Measurements from ENCODE around the gene LOXL1. TPM values are rescaled to one million over a fixed set of nuclear protein-coding genes. Genes with fewer than 3 reads are reported as not detected.

LOXL1 gene, protein sequence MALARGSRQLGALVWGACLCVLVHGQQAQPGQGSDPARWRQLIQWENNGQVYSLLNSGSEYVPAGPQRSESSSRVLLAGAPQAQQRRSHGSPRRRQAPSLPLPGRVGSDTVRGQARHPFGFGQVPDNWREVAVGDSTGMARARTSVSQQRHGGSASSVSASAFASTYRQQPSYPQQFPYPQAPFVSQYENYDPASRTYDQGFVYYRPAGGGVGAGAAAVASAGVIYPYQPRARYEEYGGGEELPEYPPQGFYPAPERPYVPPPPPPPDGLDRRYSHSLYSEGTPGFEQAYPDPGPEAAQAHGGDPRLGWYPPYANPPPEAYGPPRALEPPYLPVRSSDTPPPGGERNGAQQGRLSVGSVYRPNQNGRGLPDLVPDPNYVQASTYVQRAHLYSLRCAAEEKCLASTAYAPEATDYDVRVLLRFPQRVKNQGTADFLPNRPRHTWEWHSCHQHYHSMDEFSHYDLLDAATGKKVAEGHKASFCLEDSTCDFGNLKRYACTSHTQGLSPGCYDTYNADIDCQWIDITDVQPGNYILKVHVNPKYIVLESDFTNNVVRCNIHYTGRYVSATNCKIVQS
- 12.9 TPM for total RNA-seq
- long read RNA-seq, transcript LOXL1-201 (7 exons, 2,351 nt) = major isoform, 18 of 23 reads
- long read RNA-seq, partial matches to known transcripts = 5 of 23 reads
- long read RNA-seq, other reads (novel, unspliced or antisense) = 0 of 23 reads

DNA sequence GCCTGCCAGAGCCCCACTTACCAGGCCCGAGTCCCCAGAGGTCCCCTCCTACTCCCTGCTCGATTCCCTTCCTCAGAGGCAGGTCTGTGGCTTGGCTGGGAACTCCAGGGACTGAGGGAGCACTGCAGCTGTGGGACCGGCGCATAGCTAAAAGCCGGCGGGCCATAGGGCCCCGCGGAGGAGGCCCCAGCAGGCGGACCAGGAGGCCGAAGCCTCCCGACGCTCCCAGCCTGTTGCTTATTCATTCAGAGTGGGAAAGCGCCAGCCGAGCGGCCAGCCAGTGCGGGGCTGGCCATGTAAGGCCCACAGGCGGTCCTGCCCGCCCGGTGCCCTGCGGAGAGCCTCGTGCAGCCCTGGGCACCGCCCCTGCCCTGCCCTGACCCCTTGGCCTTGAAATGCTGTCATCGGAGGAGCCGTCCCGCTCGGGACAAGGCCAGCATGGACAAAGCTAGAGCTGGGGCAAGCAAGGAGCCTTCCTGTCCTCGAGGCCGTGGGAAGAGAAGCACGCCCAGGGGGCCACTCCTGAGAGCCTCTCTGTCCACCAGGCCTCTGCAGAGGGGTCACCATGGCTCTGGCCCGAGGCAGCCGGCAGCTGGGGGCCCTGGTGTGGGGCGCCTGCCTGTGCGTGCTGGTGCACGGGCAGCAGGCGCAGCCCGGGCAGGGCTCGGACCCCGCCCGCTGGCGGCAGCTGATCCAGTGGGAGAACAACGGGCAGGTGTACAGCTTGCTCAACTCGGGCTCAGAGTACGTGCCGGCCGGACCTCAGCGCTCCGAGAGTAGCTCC is at the start of gene LOXL1:
Gene LOXL1, plus strand, starts transcription at position 244 of the 784 bp plus-strand sequence. Its CDS starts 322 bp downstream, at position 566.
- intact Hi-C loops (cut with micrococcal nuclease) = no loop called here

DNA sequence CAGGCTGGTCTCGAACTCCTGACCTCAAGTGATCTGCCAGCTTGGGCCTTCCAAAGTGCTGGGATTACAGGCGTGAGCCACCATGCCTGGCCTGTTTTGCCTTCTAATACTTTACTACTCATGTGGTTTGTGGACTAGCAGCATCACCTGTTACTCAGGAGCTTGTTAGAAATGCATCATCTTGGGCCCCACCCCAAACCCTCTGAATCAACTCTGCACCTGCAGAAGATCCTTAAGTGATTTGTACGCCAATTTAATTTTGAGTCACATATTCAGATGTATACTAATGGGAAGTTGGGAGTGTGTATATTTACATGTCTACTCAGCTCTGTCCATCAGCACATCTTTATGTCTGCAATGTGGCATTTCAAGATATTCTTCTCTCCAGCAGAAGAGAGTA is 46.8 kb upstream of the LOXL1 start:
- intact Hi-C loops (cut with micrococcal nuclease) = no loop called here
- ATAC-seq = no peak

More for the DNA sequence above, at the start of gene LOXL1:
- DNase-seq = peak; percentile 86
- peak; percentile 51 for ATAC-seq

DNA sequence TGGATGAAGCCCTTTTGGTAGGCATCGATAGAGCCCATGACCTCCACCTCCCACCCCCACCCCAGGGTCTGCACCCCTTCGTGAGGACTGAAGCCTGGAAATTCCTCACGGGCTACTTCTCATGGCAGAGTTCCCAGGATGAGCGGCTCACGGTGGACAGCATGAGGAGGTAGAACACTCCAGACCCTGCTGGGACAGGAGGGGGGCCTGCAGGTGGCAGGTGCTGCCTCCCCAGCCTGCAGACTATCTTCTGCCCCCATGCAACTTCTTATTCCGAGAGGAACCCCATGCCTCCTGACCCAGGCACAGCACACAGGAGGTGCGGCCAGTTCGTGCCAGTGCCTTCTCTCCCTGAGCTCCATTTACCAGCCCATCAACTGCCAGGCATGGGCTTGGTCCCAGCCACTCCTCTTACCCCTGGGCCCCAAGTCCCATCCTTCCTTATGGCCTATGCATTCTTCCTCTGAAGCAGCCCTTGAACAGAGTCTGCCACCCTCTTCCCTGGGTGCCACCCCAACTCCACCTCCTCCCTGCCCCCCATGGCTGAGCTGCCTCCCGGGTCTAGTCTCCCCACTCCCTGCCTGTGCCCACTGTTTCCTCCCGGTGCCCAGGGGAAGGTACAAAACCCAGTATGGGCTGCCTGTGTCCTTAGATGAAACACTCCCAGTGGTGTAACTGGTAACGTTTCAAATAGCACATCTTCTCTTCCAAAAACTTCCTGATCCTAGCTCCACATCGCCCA is 44.5 kb upstream of the LOXL1 start:
- DNase-seq (no peak), ATAC-seq (no peak)
- intact Hi-C loops (cut with micrococcal nuclease) = no loop called here

More for the DNA sequence above, 46.8 kb upstream of the LOXL1 start:
- no peak for DNase-seq

DNA sequence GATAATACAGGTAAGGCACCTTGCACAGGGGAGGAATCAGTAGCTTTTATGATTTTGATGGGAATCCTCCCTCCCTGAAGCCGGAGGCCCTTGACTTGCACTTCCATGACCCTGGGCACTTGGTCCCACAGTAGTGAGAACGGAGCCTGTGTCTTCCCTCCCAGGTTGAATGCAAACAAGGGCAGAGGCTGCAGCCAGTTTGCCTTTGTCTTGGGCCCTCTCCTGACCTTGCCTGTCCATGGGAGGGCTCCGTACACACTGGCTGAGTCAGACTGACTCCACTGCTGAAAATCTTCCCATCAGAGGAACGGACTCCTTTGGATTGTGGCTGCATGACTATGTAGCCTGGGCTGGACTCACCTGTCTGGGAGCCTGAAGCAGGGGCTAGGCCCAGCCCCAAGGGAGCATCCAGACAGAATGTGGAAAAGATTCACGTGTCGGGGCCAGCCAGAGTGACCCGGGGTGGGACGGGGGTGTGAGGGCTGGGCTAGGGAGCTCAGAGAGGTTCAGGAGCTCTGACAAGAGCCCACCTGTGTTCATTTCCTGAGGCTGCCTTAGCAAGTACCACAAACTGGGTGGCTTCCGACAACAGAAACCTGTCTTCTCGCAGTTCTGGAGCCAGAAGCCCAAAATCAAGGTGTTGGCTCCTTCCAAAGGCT is 43.4 kb upstream of the LOXL1 start:
- ATAC-seq (no peak), DNase-seq (no peak)
- intact Hi-C loops (cut with micrococcal nuclease) = no loop called here

DNA sequence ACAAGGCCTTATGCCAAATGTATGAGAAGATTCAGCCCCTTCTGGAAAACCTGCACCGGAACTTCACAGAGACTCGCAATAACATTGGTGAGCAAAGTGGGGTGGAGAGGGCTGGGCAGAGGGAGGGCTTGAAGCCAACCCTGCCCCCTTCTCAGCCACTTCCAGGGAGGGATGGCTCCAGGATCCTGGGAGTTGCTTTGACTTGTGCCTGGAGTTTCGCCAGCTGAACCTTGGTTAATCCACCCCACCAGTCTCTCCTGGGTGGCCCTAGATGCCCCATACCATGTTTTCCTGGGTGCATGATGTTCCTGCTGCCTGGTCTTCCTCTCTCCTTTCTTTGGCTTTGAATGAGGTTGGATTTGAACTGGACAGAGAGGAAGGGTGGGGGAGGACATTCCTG is 42.1 kb upstream of the LOXL1 start:
- no peak for ATAC-seq
- DNase-seq = no peak
- intact Hi-C loops (cut with micrococcal nuclease) = no loop called here

DNA sequence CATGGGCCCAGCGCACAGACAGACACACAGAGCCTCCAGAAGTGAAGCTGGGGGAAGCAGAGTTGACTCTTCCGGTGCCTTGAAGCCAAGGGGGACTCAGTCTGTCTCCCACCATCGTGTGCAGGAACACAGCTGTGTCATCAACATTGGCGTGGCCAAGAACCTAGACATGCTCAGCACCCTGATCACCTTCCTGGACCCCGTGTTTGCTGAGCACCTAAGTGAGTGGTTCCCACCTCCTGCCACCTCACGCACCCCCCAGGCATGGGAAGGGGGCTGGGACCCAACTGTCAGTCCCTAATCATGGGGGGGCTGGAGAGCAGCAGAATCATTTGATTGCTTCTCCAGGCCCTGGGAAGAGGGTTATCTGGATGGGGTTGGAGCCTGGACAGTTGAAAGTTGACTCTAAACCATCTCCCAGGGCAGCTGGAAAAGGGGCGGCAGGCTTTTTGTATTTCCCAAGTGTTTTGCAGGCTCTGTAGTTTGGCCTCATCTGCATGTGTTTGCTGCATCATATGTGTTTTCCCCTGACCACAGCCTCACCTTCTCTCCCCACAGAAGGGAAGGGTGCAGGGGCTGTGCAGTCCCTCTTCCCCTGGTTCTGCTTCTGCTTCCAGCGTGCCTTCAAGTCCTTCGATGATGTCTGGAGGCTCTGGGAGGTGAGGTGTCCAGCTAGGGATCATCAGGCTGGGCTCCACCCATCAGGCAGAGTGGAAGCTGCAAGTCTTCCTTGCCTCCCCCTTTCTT is 40.1 kb upstream of the LOXL1 start:
- ATAC-seq (no peak), DNase-seq (no peak)
- intact Hi-C loops (cut with micrococcal nuclease) = no loop called here

DNA sequence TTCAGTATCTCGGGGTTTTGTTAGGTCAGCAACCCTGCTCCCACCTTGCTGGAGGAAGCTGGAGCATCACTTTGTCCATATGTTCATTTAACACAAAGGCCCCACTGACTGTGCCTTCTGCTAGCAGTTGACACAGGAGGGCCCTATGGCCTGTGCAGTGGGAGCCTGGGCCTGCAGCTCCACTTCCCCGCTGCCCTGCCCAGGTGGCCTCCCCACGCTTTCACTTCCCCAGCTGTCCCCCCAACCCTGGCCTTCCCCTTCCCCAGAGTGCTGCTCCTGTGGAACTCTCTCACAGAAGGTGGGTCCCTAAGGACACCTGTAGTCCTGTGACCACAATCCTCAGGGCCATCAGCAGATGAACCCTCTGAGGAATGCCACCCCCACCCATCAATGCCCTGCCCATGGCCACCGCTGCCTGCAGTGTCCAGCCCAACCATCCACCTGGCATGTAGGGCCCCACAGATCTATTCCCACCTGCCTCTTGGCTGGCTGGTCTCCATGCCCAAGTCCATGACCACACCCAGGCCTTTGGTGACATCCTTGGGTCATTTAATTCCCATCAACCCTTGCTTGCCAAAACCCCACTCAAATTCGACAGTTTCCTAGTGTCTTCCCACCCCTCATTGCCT is 39.4 kb upstream of the LOXL1 start:
- DNase-seq = no peak
- no peak for ATAC-seq
- intact Hi-C loops (cut with micrococcal nuclease) = no loop called here

DNA sequence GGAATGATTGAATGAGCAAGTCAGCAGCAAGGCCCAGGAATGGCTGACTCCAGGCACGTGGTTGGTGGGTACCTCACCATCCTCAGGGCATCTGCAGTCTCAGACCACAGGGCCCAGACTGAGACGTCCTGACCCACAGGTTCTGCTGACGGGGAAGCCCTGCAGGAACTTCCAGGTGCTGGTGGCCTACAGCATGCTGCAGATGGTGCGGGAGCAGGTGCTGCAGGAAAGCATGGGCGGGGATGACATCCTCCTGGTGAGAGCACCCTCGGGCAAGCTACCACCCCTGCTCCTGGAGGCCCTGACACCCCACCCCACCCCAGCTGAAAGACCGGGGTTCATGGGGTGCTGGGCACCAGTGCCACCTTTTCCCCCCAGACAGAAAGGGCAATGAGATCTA is 38.8 kb upstream of the LOXL1 start:
- intact Hi-C loops (cut with micrococcal nuclease) = no loop called here
- ATAC-seq (no peak), DNase-seq (no peak)

DNA sequence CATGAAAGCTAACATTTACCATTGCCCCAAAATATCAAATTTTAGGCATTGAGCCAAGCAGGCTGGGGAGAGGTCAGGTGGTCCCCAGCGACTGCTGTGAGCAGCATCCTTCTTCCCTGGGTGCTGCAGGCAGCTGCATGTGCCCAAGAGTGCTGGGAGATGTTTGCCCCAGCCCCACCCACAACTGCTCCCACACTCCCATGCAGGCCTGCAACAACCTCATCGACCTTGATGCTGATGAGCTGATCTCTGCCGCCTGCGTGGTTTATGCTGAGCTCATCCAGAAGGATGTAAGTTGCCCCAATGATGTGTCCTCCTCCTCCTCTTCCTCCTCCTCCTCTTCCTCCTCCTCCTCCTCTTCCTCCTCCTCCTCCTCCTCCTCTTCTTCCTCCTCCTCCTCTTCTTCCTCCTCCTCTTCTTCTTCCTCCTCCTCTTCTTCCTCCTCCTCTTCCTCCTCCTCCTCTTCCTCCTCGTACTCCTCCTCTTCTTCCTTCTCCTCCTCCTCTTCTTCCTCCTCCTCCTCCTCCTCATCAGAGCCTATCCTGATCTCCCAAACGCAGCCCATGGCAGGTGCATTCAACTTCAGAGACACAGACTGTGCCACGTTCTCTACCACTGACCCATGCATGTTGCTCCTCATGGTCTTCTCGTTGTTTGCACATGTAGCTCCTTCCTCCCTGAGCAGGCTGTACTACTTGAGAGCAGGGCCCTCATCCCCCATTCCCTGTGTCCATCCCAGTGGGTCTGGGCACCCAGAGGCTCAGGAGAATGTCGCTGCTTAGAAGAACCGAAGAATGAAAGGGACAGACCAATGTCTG is 37.8 kb upstream of the LOXL1 start:
- ATAC-seq = no peak
- intact Hi-C loops (cut with micrococcal nuclease) = no loop called here
- no peak for DNase-seq

DNA sequence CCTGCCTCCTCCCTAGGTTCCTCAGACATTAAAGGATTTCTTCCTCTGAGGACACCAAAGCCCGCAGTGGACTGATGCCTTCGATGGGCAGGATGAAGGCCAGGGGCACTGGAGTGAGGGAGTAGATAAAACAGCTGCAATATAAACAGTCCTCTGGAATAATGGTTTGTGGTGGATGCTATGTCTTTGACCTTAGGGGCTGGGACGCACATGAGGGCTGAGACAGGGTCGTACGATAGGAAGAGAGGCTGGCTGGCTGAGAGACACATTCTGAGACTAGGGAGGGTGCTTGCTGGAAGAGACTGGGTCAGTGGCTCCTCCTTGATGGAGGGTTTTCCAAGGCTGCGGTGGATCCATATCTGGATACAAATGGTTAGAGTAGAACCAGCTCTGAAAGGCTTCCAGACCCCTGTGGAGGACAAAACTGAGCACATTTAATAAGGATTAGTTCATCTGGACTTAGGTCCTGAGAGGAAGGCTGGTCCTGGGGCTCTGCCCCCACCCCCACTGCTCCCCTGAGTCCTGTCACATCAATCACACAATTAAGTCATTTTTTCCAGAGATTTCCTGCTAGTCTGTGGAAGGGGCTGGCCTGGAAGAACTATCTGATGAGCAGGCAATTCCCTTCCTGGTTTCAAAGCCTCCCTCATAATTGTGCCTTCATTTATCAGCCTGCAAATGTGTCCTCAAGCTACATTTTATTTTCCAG is 37.1 kb upstream of the LOXL1 start:
- DNase-seq (no peak), ATAC-seq (no peak)
- intact Hi-C loops (cut with micrococcal nuclease) = no loop called here

DNA sequence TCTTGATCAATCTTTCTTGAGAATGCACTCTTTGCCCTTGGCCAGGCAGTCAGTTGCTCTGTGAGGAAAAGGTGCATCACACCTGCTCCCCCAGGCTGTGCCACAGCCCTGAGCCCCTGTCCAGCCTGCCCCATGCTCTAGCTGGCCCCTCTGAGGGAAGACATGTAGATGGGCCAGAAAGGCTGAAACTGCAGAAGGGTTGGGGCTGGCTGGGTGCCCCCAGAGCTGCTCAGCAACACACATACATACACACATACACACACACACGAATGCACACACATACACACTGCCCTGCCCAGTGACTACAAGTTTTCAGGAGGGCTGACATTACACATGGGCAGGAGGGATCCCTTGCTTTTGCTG is 36.5 kb upstream of the LOXL1 start:
- ATAC-seq = no peak
- intact Hi-C loops (cut with micrococcal nuclease) = no loop called here
- DNase-seq = no peak

DNA sequence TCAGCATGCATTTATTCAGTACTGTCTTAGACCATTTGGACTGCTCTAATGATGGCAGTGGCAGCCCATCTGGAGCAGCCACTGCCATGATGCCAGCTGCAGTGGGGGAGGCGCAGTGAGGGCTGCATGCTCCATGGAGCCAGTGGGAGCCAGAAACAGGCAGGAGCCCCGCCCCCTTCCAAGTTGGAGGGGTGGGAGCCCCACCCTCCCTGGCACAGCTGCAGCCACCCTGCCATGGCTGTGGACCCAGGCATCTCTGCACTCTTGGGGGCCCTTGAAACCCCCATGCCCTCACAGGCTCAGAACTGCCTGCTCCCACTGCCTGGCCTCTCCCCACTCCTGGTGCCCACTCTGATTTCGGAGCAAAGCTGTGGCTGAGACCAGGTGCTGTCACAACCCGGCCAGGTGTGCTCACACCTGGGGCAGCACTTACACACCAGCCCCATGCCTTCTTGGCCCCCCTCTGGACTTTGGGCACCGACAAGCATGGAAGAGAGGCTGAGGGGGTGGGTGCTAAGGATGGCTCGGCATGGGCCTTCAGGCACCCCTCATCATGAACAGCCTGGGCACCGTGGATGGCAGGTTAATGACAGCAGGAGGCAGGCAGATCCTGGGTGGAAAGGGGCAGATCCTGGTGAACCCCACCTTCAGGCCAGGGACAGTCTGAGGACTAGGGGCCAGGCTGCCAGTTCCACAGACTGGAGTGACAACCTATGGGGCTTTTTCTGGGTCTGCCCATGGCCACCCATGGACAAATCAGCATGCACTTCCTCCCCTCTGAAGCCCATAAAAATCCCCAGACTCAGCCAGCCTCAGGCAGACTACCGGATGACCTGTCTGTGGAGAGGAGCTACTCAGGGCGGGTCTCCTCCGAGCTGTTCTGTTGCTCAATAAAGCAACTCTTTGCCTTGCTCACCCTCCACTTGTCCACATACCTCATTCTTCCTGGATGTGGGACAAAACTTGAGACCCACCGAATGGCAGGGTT is 34.6 kb upstream of the LOXL1 start:
- intact Hi-C loops (cut with micrococcal nuclease) = no loop called here
- no peak for DNase-seq
- ATAC-seq = no peak

DNA sequence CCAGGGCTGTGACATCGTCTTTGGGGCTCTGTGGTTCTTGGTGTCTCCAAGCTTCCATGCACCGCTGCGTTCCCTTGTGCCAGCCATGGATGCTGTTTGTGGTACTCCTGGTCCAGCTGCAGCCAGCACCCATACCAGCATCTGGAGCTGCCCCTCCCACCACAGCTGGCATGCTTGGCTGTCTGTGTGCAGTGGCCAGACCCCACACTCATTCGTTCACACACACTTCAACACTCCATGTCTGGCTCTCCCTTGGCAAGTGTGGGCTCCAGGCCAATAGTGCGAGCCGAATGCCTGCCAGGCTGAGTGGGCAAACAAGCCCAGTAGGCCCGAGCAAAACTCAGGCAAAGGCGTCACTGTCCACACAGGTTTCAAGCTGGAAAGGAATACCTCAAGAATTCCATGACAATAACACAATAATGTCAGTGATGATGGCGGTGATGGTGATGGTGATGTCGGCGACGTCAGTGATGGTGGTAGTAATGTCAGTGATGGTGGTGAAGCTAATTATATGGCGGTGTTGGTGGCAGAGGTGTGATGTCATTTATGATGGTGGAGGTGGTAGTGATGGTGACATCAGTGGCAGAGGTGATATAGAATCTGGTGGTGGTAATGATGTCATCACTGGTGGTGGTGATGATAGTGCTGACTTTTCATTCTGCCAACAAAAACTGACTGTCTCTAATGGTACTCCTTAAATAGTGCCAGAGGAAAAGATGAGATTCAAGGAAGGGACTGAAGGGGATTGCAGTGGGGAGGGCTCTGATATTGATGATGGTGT is 33.6 kb upstream of the LOXL1 start:
- DNase-seq = no peak
- intact Hi-C loops (cut with micrococcal nuclease) = no loop called here
- no peak for ATAC-seq

DNA sequence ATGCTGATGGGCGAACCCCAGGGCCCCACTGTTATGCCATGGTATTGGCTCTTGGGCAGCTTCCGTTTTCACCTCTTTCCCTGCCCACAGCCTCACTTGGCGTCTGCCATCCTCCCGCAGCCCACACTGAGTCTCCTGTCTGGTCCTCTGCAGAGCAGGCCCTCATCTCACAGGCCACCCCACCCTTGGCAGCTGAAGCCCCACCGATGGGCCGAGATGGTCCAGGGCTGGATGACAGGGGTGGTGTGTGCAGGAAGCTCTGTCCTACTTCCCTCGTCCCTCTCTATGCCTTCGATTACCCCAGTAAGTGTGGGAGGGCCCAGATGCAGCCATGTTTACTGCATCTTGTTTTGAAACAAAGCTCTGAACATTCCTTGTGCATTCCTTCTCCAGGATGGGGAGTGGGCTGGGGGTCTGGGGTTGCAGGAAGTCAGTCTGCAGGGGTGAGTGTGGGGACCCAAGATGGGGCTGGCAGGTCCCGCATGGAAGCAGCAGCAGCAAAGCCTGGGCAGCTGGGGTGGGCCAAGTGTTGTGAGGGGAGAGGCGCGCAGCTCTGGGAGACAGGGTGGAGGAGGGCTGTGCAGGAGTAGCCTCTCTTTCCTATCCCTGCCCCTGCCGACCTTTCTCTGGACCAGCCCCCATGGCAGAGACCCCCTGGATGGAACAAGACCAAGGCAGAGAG is 32.0 kb upstream of the LOXL1 start:
- intact Hi-C loops (cut with micrococcal nuclease) = no loop called here
- no peak for DNase-seq
- no peak for ATAC-seq

All from left ventricle myocardium superior (tissue), 1 donor.